ENCODE results near the gene DIDO1.

Gene DIDO1

DNA sequence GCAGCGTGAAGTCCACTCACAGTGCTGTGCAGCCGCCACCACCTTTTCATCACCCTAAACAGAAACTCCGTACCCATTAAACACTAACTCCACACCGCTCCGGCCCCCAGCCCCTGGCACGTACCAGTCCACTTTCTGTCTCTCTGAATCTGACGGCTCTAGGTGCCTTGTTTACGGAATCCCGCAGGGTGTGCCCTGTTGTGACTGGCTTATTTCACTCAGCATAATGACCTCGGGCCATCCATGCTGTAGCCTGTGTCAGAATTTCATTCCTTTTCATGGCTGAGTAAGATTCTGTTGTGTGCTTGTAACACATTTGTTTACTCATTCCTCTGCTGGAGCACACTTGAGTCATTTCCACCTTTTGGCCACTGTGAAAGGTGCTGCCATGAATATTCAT is 82.6 kb downstream of the DIDO1 start:
- TF ChIP-seq, protein P1, sequence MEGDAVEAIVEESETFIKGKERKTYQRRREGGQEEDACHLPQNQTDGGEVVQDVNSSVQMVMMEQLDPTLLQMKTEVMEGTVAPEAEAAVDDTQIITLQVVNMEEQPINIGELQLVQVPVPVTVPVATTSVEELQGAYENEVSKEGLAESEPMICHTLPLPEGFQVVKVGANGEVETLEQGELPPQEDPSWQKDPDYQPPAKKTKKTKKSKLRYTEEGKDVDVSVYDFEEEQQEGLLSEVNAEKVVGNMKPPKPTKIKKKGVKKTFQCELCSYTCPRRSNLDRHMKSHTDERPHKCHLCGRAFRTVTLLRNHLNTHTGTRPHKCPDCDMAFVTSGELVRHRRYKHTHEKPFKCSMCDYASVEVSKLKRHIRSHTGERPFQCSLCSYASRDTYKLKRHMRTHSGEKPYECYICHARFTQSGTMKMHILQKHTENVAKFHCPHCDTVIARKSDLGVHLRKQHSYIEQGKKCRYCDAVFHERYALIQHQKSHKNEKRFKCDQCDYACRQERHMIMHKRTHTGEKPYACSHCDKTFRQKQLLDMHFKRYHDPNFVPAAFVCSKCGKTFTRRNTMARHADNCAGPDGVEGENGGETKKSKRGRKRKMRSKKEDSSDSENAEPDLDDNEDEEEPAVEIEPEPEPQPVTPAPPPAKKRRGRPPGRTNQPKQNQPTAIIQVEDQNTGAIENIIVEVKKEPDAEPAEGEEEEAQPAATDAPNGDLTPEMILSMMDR (IDR thresholded peaks at IDR 0.05; ENCODE audit: control insufficient read depth, extremely low read depth, insufficient read depth), result no peak
- no peak for DNase-seq (ENCODE audit: low read depth)
- no peak overlapping the region for H3K4me3 ChIP-seq (ENCODE audit: low read depth, low read length)

DNA sequence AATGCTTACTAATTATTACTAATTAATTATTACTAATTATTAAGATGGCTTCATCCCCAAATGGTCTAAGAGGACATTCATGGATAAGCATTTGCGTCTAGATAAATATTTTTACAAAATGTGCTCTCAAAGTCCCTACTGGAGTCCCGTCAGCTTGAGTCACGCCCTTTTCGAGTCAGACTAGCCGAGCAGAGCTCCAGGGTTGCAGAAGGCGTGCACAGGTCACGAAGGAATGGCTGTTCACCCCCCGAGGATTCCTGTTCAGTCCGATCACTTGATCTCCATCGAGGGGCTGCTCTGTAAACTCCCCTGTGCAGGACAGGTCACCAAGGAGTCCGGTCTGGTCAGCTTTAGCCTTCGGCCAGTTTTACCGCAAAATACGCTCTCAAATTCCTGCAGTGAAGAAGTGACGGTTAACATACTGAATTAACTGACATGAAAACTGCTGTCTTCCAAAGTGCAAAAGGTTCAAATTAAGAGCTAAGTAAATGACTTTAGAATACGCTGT is 84.5 kb downstream of the DIDO1 start:
- no peak for DNase-seq (ENCODE audit: low read depth)
- TF ChIP-seq, protein P1 (IDR thresholded peaks at IDR 0.05; ENCODE audit: control insufficient read depth, extremely low read depth, insufficient read depth), result no peak
- H3K4me3 ChIP-seq (ENCODE audit: low read depth, low read length), result no peak overlapping the region

DNA sequence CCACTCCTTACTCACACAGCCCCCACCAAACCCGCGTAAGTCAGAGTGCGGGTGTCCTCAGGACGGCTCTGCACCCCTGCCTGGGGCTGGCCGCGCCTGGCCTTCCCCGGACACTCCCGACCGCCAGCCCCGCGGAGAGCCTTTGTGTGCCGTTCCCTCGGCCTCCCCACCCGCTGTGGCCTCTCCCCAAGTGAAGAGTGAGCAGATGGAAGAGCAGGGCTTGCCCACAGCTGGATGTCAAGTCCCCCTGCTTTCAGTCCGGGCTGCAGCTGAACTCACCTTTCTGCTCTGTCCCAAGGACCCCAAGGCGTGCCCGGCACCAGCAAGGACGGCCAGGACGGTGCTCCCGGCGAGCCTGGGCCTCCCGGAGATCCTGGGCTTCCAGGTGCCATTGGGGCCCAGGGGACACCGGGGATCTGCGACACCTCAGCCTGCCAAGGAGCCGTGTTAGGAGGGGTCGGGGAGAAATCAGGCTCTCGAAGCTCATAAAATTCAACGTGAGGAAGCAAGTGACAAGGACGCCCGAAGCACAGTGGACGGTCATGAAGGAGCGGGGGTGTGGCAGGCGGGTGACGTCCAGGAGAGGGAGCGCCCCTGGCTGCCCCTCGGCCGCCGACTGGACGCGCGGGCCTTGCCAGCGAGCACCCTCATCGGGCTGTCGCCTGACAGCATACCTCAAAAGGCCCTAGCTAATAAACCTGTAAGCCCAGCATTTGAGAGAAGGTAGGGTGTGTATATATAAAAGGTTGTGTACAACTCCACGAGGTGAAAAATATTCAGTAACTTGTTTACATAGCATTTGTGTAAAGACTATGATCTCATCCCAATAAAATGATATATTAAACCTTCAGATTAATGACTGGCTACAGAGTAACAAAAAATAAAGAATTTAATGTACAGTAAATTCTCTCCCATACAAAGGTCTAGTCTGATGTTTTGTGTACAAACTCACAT is 85.8 kb downstream of the DIDO1 start:
- peak; percentile 71 for DNase-seq (ENCODE audit: low read depth)
- TF ChIP-seq, protein P1 (IDR thresholded peaks at IDR 0.05; ENCODE audit: control insufficient read depth, extremely low read depth, insufficient read depth), result 0 out of 2 replicates have a peak, but pooled peaks have one; percentile 9
- no peak overlapping the region for H3K4me3 ChIP-seq (ENCODE audit: low read depth, low read length)

GRCh38 chr20:62839816-62840215 is 86.5 kb downstream of the DIDO1 start:
- TF ChIP-seq, protein P1 (IDR thresholded peaks at IDR 0.05; ENCODE audit: control insufficient read depth, extremely low read depth, insufficient read depth), result no peak
- DNase-seq (ENCODE audit: low read depth), result no peak
- H3K4me3 ChIP-seq (ENCODE audit: low read depth, low read length), result no peak overlapping the region

- TF ChIP-seq, protein P1 (IDR thresholded peaks at IDR 0.05; ENCODE audit: control insufficient read depth, extremely low read depth, insufficient read depth), result no peak
- DNase-seq (ENCODE audit: low read depth), result no peak
Measured at GRCh38 chr20:62839261-62839660, 87.0 kb downstream of the DIDO1 start.

GRCh38 chr20:62838128-62838891 is 88.0 kb downstream of the DIDO1 start:
- TF ChIP-seq, protein P1 (IDR thresholded peaks at IDR 0.05; ENCODE audit: control insufficient read depth, extremely low read depth, insufficient read depth), result 0 out of 2 replicates have a peak, but pooled peaks have one; percentile 0
- DNase-seq (ENCODE audit: low read depth), result peak; percentile 86
- H3K4me3 ChIP-seq (ENCODE audit: low read depth, low read length), result no peak overlapping the region

More at GRCh38 chr20:62839261-62839660, 87.0 kb downstream of the DIDO1 start:
- no peak overlapping the region for H3K4me3 ChIP-seq (ENCODE audit: low read depth, low read length)

Measured in LNCaP clone FGC (cell line).